Activated CD4-positive, alpha-beta T cell treated with anti-CD3 and anti-CD28 coated beads for 48 hours (primary cell): ENCODE results near the gene VWC2L.

Experiments used
- DNase-seq: peaks from one replicate; pipeline ENCODE4 v3.0.0-alpha.2; 2020

VWC2L gene

GRCh38 chr2:214471382-214471781 lies 60.5 kb downstream of the VWC2L start:
- DNase-seq = no peak

DNA sequence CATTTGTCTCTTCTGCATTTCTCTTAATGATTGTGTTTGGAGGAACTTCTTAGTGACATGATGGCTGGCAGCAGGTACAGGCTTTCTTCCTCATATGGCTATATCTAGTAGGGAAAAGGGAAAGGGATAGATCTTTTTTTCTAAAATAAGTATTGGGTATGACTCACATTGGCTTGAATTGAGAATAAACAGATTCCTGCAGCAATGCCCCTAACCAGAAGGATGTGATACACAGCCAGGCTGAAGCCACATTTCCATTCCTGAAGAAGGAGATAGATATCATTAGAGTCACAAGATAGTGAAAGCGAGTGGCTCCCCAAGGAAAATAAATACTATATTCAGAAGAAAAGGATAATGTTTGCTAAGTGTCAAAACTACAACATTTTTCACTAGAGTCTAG lies 61.1 kb downstream of the VWC2L start:
- no peak for DNase-seq

DNA sequence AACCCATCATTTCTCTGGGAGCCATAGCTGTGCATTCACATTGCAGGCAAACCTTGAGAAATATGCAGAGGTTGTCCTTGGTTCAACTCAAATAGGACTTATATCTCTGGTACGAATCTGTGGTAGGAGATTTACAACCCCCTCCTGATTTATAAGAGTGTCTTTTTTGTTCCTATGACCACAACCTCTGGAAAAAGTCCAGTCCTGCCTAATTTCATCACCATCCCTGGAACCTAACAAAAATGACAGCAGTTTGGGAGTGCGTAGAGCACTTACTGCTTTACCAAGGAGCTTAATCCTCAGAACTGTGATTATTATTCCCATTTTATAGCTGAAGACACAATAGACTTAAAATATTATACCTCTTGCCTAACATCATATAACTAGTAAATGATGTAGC lies 66.5 kb downstream of the VWC2L start:
- no peak for DNase-seq

DNA sequence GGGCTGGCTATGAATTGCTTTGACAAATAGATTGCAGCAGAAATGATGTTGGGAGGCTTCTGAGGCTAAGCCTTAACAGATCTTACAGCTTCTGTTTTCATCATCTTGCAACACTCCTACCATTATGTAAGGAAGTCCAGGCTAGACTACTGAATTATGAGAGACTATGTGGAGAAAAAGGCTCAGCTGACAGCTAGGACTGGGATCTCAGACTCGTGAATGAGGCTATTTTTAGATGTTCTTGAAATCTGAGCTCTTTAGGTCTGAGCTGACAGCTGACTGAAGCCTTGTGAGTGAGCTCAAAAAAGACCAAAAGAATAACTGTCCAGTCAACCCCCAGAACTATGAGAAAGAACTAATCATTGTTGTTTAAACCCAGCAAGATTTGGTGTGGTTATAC lies 70.3 kb downstream of the VWC2L start:
- no peak for DNase-seq

GRCh38 chr2:214482728-214483127 lies 71.9 kb downstream of the VWC2L start:
- no peak for DNase-seq

GRCh38 chr2:214484239-214484638 lies 73.4 kb downstream of the VWC2L start:
- no peak for DNase-seq

DNA sequence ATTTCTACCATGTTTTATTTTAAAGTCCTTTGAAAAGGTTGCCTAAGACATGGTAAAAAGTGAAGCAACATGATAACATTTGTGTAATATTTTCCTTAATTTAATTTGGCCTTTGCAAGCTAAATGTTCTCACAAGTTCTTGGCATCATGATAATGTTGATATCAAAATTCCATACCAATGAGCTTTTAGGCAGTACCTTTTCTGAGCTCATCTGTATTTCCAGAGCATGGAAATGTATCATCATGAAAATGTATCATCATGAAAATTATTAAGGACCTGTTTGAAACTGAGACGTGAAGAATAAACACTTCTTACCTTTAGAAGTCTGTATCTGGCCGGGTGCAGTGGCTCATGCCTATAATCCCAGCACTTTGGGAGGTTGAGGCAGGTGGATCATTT lies 73.8 kb downstream of the VWC2L start:
- no peak for DNase-seq

GRCh38 chr2:214489181-214489580 lies 78.3 kb downstream of the VWC2L start:
- DNase-seq = no peak

DNA sequence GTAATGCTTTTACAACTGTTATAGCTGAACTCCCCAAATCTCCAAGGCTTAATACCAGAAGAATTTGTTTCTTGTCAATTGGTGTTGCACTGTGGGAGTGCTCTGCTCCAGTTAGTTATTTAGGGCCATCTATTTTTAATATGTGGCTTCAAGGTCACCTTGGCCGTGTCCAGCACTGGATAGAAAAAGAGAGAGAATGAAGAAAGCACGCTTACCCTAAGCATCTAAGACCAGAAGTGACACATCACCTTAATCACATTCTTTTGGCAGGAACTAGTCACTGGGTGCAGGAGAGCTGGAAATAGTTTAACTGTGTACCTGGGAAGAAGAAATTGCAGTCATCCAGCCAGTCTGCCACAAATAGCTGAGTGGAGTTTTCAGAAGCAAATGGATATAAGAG lies 78.8 kb downstream of the VWC2L start:
- DNase-seq = no peak

GRCh38 chr2:214492152-214492551 lies 81.3 kb downstream of the VWC2L start:
- DNase-seq = no peak

DNA sequence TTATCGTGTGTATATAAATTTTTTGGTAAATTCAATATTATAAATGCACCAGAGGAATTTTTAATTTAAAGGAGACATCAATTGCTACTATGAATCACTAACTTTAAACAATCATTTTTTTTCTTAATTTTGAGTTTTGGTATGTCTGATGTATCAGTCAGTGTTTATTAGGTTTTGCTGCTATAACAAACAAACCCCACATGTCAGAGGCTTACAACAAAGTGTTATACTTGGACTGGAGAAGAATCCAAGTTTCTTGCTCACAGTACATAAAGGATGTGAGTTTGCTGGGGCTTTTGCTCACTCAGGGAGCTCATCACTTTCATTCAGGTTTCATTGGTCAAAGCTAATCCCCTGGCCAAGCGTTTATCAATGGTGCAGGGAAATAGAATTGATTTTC lies 81.8 kb downstream of the VWC2L start:
- DNase-seq = no peak

DNA sequence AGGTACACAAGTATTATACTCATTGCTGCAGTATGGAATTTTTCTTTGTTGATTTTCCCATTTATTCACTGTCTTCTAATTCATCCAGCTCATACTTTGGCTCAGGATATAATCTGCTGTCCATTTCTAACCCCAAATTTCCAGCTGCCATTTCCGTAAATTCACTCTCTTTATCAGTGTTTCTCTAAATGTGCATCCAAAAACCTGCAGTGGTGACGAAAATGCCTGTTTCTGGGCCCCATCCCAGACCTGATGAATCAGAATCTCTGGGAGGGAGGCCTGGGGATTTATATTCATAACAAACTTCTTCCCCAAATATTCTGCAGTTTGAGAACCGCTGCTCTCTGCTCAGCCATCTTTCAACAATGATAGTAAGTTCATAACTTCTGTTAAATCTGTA lies 86.6 kb downstream of the VWC2L start:
- no peak for DNase-seq

DNA sequence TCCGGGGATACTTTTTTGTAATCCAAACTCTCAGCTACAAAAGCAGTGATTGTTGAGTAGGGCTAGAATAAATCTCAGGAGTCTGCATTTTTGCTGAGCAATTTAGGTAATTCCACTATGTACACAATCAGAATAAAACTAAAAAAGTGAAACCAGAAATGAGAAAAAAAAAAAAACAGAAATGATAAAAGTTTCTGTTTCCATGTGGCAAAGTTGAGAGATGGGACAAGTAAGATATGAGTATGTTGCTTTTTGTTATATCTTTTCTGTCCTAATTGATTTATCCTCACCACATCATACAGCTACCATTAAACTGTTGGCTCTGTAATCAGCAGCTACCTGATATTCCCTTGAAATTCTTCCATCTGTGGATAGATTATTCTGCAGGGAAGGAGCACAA lies 92.7 kb downstream of the VWC2L start:
- no peak for DNase-seq

GRCh38 chr2:214504599-214505376 lies 93.9 kb downstream of the VWC2L start:
- no peak for DNase-seq

- DNase-seq = no peak
These were observed 96.2 kb downstream of the VWC2L start for GRCh38 chr2:214507032-214507431.

DNA sequence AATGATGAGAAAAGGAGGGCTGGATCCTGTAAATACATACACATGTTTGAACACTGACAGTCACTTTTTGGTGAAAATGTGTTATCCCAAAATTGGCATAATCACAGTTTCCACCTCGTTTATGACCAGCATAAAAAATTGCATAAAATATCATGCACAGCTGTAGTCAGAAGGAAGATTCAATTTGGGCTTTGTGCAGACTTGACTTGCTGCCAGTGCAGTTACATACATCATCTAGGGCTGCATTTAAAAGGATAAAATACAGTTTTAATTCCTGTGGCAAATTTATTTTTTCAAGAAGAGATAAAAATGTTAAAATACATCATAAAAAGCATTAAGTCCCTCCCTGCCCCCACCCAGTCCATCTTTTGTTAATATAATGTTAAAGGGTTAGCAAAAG lies 103.8 kb downstream of the VWC2L start:
- DNase-seq = no peak

- no peak for DNase-seq
These were observed 104.3 kb downstream of the VWC2L start for GRCh38 chr2:214515111-214515510.

DNA sequence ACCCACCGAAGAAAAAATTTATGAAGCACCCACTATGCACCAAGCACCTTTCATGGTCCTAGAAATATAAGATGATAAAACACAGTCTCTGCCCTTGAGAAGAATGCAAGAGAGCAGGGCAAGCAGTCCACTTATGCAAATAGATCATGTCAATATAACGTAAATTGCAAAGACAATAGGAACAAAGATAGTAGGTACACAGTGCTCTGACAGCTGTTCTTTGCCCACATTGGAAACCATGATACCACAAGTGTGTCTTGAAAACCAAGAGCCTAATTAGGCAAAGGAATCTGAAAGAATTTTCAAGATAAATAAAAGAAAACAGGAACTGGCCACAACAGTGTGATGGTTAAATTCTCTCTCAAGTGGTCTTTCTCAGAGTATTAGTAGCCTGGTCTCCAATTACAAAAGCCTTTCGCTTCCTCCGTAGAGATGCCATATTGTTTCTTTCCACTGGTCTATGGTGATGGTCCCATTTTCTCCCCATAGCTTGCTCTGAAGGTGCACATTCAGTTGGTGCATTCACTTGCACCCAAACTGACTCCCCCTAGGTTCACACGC lies 108.5 kb downstream of the VWC2L start:
- no peak for DNase-seq

DNA sequence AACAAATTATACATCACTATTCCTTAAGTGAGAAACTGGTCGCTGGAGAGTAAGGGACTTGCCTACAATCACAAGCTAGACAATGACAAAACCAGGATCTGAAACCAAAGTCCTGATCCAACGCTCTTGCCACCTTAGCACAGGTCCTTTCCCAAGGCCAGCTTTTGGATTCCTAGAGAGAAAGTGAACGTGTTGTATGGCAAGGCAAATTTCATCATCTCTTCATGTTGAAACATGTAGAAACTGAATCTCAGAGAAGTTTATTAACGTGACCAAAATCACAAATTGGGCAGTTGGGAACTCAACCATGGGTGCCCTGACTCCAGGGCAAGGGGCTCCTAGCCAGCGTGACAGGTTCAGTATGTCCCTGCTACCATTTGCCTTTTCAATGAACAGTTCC lies 118.2 kb downstream of the VWC2L start:
- DNase-seq = no peak

GRCh38 chr2:214529514-214529913 lies 118.7 kb downstream of the VWC2L start:
- no peak for DNase-seq

- DNase-seq = no peak
These were observed 122.7 kb downstream of the VWC2L start for GRCh38 chr2:214533541-214533940.

DNA sequence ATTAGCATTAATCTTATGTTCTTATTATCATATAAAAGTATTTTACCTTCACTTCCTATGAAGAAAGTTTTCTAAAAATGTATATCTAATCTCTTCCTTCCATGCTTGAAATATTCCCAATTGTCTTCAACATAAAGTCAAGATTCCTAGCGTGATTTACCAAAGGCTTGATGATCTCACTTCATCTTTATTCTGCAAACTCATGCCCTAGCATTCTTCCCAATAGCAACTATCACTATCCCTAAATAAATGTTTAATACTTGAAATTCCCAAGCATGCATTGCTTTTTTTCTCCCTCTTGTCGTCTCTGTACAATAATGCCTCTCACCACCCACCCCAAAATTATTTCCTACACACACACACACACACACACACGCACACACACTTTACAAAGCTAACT lies 125.8 kb downstream of the VWC2L start:
- DNase-seq = no peak

- no peak for DNase-seq
These were observed 127.1 kb downstream of the VWC2L start for GRCh38 chr2:214537929-214538328.

DNA sequence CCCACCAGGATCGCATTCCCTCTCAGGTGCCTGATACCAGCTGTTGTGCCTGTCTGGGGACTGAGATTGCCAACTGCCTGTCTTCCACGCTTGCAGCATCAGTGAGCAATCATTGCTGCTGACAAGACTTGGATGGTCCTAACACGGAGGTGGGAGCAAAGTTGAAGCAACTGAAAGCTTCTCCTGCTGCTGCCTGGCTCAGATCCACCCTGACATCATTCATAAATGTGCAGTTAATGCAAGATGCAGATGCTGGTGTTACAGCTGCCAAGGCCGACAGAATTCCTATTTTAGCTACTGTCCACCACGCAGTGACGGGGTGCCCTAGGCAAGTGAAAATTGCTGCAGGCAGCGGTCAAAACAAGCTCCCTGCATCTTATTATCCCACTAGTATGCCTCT lies 131.4 kb downstream of the VWC2L start:
- DNase-seq = no peak

GRCh38 chr2:214542866-214543265 lies 132.0 kb downstream of the VWC2L start:
- no peak for DNase-seq
